Muscle of back (tissue), 11 donors: ENCODE data around the gene NDUFA9. TPM values are rescaled to one million over a fixed set of nuclear protein-coding genes. Genes with fewer than 3 reads are reported as not detected.

Experiments used
- DNase-seq, 3 donors: peaks; one replicate each; pipeline versions ENCODE4 v3.0.0 to v3.0.0-alpha.2; 2013
- polyA plus RNA-seq, 10 donors: library from polyadenylated mRNA; unstranded; fragments of 120-200 nt; gene quantifications; one replicate each; pipeline ENCODE4 v1.2.1, GENCODE V29; 2013; ENCODE audit not compliant: insufficient read length in 10 of 10

The NDUFA9 gene
- polyA plus RNA-seq, 10 donors: 63.3 to 88.2 (median 79.3) TPM

DNA sequence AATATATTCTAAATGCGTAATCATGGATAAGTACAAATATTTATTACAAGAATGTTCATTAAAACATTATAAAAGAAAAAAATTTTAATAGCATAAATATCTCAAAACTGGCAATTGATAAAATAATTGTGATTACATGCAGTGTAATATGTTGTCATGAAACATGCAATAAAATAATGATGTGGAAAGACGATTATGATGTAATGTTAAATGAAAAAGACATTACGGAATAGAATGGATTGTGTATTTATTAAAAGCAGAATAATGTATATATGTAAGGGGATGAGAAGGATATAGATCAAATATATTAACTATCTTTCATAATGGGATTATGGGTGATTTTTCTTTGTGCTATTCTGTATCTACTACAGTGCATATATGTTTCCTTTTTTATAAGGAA is 32.8 kb downstream of the NDUFA9 start:
- DNase-seq: no peak

DNA sequence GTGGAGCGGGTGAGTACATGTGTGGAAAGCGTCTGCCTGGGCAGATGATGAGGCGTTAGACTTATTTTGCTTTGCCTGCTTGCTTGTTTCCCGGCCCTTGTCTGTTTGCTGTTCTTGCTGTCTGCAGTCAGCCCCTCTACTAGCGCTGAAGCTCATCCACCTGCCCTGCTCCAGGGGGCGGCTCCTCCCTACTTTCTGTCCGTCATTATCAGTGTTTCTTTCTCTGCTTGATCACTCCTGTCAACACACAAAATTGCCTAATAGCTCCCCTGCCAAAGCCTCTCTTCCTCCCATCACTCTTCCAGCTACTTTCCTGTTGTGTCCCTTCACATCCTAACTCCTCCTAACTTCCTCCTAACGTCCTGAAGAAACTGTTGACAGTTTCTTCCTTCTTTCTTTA is 36.4 kb downstream of the NDUFA9 start:
- no peak for DNase-seq

DNA sequence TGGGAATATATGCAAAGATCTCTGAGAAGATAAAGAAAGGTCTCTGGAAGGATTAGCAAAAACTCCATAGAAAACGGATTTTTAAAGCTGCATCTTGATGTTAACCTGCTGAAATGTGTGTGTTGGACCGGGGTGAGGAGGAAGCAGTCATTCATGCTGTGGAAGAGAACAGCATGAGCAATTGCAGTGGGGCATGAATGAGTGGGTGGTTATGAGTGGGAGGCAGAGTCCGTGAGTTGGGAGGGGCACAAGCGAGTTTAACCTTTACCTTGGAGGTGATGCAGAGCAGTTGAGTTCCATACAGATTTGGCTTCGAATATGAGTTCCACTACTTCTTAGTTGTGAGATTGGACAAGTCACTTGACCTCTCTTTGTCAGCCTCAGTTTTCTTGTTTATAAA is 41.8 kb downstream of the NDUFA9 start:
- no peak for DNase-seq

Other genes starting within 250 kb of the NDUFA9 start
- 10 to 100 TPM; 15.4 to 61.1 (median 30.1) TPM for gene FGF6, start 203.3 kb upstream of the NDUFA9 start, polyA plus RNA-seq
- 10 to 100 TPM in 8 of 10 donors, 1 to 10 TPM in 2; 9.0 to 17.2 (median 11.9) TPM for gene RAD51AP1, start 110.2 kb upstream of the NDUFA9 start, polyA plus RNA-seq
- gene DYRK4, start 86.9 kb upstream of the NDUFA9 start, polyA plus RNA-seq: 10 to 100 TPM; 14.0 to 20.8 (median 18.4) TPM
- 1 to 10 TPM in 4 of 10 donors, under 1 TPM in 6; 0.34 to 1.5 (median 0.92) TPM for gene AKAP3, start 63 bp upstream of the NDUFA9 start, polyA plus RNA-seq
- 1 to 10 TPM; 4.1 to 5.8 (median 5.0) TPM for gene GALNT8, start 71.3 kb downstream of the NDUFA9 start, polyA plus RNA-seq